Neural progenitor cell (in vitro differentiated cells): ENCODE measurements around the gene SLC25A15.

Experiments used
- CTCF ChIP-seq: fragments of 200-600 bp; sonication (generic); IDR thresholded peaks from 2 replicates; pipeline ENCODE4 v1.5.1; 2017; ENCODE audit warnings: antibody characterized with exemption, mild to moderate bottlenecking
- EZH2 ChIP-seq: fragments of 200-600 bp; sonication (generic); IDR thresholded peaks from 2 replicates; pipeline ENCODE4 v1.6.1; 2017; ENCODE audit warnings: antibody characterized with exemption, mild to moderate bottlenecking, moderate library complexity

- no peak for TF ChIP-seq EZH2
- TF ChIP-seq CTCF, result peak; percentile 21
These were observed 40.1 kb upstream of the SLC25A15 start for GRCh38 chr13:40749327-40749726.
